Measurements from ENCODE around the gene PAGR1.

PAGR1 gene

GRCh38 chr16:29806641-29807425 lies 9.1 kb upstream of the PAGR1 start:
- H3K27ac Mint-ChIP-seq = peak overlapping the region; percentile 92
- no peaks in the 10 kb centered on the region for H3K9me3 Mint-ChIP-seq
- peaks cover 4% of the 10 kb centered on the region for H3K27me3 Mint-ChIP-seq (ENCODE audit: low read depth)
- H3K4me3 Mint-ChIP-seq = peak overlapping the region; percentile 92
- peaks cover 39% of the 10 kb centered on the region for H3K36me3 Mint-ChIP-seq (ENCODE audit: low read depth)
- H3K4me1 Mint-ChIP-seq (ENCODE audit: low read depth) = peaks cover 49% of the 10 kb centered on the region

- no peaks in the 10 kb centered on the region for H3K9me3 Mint-ChIP-seq
- H3K27ac Mint-ChIP-seq = peak overlapping the region; percentile 92
- H3K36me3 Mint-ChIP-seq (ENCODE audit: low read depth) = peaks cover 36% of the 10 kb centered on the region
- peaks cover 47% of the 10 kb centered on the region for H3K4me1 Mint-ChIP-seq (ENCODE audit: low read depth)
- peaks cover 6% of the 10 kb centered on the region for H3K27me3 Mint-ChIP-seq (ENCODE audit: low read depth)
- peak overlapping the region; percentile 92 for H3K4me3 Mint-ChIP-seq
These were observed 8.3 kb upstream of the PAGR1 start for GRCh38 chr16:29807426-29808218.

DNA sequence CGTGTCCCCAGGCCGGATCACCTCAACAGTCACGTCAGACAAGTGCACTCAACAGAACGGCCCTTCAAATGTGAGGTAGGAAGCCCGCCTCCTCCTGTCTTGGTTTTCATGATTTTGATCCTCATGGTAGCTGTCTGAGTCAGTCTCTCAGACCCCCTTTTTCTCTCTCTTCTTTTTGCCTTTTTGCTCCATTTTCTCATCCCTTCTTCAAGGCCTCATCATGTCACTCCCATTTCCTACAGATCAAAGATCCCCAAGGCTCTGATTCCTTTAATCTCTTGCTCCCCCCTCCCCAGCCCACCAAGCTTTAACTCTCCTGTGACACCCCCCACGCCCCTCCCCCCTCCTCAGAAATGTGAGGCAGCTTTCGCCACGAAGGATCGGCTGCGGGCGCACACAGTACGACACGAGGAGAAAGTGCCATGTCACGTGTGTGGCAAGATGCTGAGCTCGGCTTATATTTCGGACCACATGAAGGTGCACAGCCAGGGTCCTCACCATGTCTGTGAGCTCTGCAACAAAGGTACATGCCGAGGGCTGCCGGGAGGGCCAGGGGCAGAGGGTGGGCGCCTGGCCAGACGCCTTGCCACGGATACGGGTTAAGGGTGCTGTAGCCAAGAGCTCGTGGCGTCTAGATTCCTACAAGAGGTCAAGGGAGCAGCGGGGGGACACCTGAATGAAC lies 7.6 kb upstream of the PAGR1 start:
- H3K27me3 Mint-ChIP-seq (ENCODE audit: low read depth) = peaks cover 11% of the 10 kb centered on the region
- H3K4me3 Mint-ChIP-seq = peak overlapping the region; percentile 92
- no peaks in the 10 kb centered on the region for H3K9me3 Mint-ChIP-seq
- peaks cover 31% of the 10 kb centered on the region for H3K36me3 Mint-ChIP-seq (ENCODE audit: low read depth)
- peak overlapping the region; percentile 92 for H3K27ac Mint-ChIP-seq
- peaks cover 50% of the 10 kb centered on the region for H3K4me1 Mint-ChIP-seq (ENCODE audit: low read depth)

DNA sequence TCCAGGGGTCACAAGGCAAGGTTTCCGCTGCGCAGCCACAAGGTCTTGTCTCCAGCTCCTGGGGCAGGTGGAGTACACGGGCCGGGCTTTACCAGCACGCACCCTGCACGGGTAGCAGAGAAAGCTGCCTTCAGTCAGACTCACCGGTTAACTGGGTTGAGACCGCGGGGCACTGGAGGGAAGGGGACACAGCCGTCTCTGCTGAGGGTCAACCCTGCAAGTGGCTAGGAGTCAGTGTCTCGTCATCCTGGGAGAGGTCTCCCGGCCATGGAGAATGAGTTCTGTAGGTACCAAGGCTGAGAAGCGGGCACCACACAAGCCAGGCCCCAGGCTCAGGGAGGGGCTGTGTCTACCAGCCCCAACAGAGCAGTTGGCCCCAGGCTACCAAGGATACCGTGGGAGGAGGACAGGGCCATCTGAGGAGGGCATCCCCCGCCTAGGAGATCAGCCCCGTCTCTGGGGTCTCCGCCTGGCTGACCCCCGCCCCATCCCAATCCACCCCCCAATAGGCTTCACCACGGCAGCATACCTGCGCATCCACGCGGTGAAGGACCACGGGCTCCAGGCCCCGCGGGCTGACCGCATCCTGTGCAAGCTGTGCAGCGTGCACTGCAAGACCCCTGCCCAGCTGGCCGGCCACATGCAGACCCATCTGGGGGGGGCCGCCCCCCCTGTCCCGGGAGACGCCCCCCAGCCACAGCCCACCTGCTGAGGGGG lies 6.8 kb upstream of the PAGR1 start:
- peak overlapping the region; percentile 92 for H3K4me3 Mint-ChIP-seq
- peaks cover 25% of the 10 kb centered on the region for H3K36me3 Mint-ChIP-seq (ENCODE audit: low read depth)
- peaks cover 11% of the 10 kb centered on the region for H3K27me3 Mint-ChIP-seq (ENCODE audit: low read depth)
- H3K27ac Mint-ChIP-seq = no peak overlapping the region
- no peaks in the 10 kb centered on the region for H3K9me3 Mint-ChIP-seq
- H3K4me1 Mint-ChIP-seq (ENCODE audit: low read depth) = peaks cover 42% of the 10 kb centered on the region

DNA sequence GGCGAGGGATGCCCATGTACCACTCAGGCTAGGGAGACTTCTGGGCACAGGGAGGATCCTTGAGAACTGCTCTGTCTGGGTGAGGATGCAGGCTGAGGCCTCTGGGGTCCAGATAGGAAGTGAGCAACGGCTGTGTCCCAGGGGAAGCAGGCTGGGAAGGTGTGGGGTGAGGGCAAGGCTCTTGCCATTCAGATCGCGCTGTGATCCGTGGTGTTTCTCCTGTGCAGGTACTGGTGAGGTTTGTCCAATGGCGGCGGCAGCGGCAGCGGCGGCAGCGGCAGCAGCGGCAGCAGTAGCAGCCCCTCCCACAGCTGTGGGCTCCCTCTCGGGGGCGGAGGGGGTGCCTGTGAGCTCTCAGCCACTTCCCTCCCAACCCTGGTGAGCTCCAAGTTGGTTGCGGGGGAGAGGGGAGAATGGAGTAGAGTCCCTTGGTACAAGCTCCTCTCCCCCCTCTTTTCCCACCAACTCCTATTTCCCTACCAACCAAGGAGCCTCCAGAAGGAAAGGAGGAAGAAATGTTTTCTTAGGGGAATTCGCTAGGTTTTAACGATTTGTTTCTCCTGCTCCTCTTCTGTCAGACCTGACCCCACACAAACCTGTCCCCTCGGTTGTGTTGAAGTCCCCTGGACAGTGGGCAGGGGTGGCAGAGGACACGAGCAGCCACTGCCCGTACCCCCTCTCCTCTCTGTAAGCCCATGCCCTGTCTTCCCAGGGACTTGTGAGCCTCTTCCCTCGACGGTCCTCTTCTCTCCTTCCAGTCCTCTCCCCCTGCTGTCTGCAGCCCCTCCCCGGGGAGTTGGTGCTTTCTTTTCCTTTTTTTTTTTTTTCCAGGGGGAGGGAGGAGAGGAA lies 5.9 kb upstream of the PAGR1 start:
- H3K27me3 Mint-ChIP-seq (ENCODE audit: low read depth) = peaks cover 11% of the 10 kb centered on the region
- peak overlapping the region; percentile 85 for H3K27ac Mint-ChIP-seq
- no peaks in the 10 kb centered on the region for H3K9me3 Mint-ChIP-seq
- peak overlapping the region; percentile 91 for H3K4me3 Mint-ChIP-seq
- H3K4me1 Mint-ChIP-seq (ENCODE audit: low read depth) = peaks cover 43% of the 10 kb centered on the region
- H3K36me3 Mint-ChIP-seq (ENCODE audit: low read depth) = peaks cover 21% of the 10 kb centered on the region

- H3K27ac Mint-ChIP-seq = peak overlapping the region; percentile 85
- peaks cover 11% of the 10 kb centered on the region for H3K27me3 Mint-ChIP-seq (ENCODE audit: low read depth)
- peak overlapping the region; percentile 91 for H3K4me3 Mint-ChIP-seq
- peaks cover 18% of the 10 kb centered on the region for H3K36me3 Mint-ChIP-seq (ENCODE audit: low read depth)
- no peaks in the 10 kb centered on the region for H3K9me3 Mint-ChIP-seq
- peaks cover 45% of the 10 kb centered on the region for H3K4me1 Mint-ChIP-seq (ENCODE audit: low read depth)
These were observed 5.2 kb upstream of the PAGR1 start for GRCh38 chr16:29810699-29811169.

GRCh38 chr16:29811170-29811895 lies 4.6 kb upstream of the PAGR1 start:
- Mint-ChIP-seq H3K4me1 (ENCODE audit: low read depth) (peaks cover 46% of the 10 kb centered on the region), H3K27ac (peak overlapping the region; percentile 85)

DNA sequence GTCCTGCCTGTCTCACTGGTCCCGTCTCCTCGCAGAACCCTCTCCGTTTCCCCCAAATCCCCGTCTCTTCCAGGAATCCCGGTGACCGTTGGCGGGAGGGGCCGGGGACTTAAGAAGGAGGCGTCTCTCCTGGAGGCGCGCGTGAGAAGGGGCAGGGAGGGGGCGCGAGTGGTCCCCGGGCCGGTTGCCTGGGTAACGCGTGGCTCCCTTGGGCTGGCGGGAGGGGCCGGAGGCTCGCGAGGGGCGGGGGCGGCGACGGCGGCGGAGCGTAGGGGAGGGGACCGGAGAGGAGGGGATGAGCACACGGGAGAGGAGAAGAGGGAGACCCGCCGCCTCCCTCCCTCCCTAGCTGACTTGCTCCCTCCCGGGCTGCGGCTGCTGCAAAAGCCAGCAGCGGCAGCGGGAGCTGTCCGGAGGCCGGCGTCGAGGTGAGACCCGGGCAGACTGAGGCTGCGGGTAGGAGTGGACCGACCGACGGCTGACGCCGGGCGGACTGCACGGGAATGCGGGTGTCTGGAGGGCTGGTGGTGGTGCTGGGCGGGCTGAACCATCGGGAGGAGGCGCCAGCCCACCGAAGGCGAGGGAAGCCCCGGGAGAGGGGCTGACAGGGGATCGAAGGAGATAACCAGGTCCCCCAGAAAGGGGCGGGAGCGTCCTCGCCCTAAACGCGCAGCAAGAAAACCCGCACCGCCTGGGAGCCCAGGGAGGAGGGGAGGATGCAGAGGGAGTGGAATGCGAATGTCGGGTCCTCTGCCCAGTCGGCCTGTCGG lies 3.9 kb upstream of the PAGR1 start, which contains the start of gene PRRT2:
Gene PRRT2, plus strand, starts transcription at position 298 of the 770 bp plus-strand sequence. CDS start 862 bp downstream, outside the sequence.
- Mint-ChIP-seq H3K27ac (peak within 1 kb of the TSS; percentile 85), H3K4me1 (ENCODE audit: low read depth) (peaks cover 50% of the 10 kb centered on the region), H3K9me3 (no peaks in the 10 kb centered on the region), H3K36me3 (ENCODE audit: low read depth) (peaks cover 24% of the 10 kb centered on the region), H3K4me3 (peak within 1 kb of the TSS; percentile 91), H3K27me3 (ENCODE audit: low read depth) (peaks cover 11% of the 10 kb centered on the region)

More at GRCh38 chr16:29811170-29811895, 4.6 kb upstream of the PAGR1 start:
- peaks cover 20% of the 10 kb centered on the region for H3K36me3 Mint-ChIP-seq (ENCODE audit: low read depth)
- H3K27me3 Mint-ChIP-seq (ENCODE audit: low read depth) = peaks cover 11% of the 10 kb centered on the region
- no peaks in the 10 kb centered on the region for H3K9me3 Mint-ChIP-seq
- H3K4me3 Mint-ChIP-seq = peak overlapping the region; percentile 91

DNA sequence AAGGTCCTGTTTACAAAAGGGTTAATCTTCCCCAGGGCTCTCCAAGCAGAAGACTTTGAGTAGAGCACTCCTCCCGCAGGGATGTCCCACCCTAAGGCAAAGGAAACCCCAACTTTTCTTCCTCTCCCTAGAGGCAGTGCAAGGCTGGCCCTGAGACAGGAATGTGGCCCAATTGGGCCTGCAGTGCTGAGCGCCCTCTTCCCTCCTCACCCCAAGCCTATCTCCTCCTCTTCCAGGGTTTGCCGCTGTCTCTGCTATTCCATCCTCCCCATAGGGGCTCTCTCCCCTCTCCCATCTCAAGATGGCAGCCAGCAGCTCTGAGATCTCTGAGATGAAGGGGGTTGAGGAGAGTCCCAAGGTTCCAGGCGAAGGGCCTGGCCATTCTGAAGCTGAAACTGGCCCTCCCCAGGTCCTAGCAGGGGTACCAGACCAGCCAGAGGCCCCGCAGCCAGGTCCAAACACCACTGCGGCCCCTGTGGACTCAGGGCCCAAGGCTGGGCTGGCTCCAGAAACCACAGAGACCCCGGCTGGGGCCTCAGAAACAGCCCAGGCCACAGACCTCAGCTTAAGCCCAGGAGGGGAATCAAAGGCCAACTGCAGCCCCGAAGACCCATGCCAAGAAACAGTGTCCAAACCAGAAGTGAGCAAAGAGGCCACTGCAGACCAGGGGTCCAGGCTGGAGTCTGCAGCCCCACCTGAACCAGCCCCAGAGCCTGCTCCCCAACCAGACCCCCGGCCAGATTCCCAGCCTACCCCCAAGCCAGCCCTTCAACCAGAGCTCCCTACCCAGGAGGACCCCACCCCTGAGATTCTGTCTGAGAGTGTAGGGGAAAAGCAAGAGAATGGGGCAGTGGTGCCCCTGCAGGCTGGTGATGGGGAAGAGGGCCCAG lies 3.0 kb upstream of the PAGR1 start:
- Mint-ChIP-seq H3K36me3 (ENCODE audit: low read depth) (peaks cover 25% of the 10 kb centered on the region), H3K27ac (no peak overlapping the region), H3K4me3 (peak overlapping the region; percentile 91), H3K4me1 (ENCODE audit: low read depth) (peaks cover 50% of the 10 kb centered on the region), H3K27me3 (ENCODE audit: low read depth) (peaks cover 11% of the 10 kb centered on the region), H3K9me3 (no peaks in the 10 kb centered on the region)

GRCh38 chr16:29813644-29814562 lies 2.0 kb upstream of the PAGR1 start:
- Mint-ChIP-seq H3K27me3 (ENCODE audit: low read depth) (peaks cover 11% of the 10 kb centered on the region), H3K4me1 (ENCODE audit: low read depth) (peaks cover 50% of the 10 kb centered on the region), H3K4me3 (peak overlapping the region; percentile 36), H3K9me3 (no peaks in the 10 kb centered on the region), H3K27ac (peak overlapping the region; percentile 45), H3K36me3 (ENCODE audit: low read depth) (peaks cover 23% of the 10 kb centered on the region)

DNA sequence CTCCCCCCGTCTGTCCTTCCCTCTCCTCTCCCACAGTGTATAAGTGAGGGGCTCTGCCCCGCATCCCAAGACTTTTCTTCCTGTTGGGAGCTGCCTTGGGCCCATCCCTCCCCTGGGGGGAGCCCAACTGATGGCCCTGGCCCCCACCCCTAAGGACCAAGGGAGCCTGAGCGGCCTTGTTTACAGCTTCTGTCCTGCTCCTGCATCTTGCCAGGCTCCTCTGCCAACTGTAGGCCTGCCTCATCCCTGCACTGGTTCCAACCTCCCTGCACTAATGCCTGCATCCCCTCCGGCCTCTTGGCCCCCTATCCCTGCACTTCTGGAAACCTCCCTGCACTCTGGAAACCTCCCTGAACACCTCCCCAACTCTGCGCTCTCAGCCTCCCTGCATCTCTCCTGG lies 1.4 kb upstream of the PAGR1 start:
- Mint-ChIP-seq H3K36me3 (ENCODE audit: low read depth) (peaks cover 26% of the 10 kb centered on the region), H3K4me1 (ENCODE audit: low read depth) (peaks cover 53% of the 10 kb centered on the region), H3K9me3 (no peaks in the 10 kb centered on the region), H3K27ac (peak overlapping the region; percentile 95), H3K27me3 (ENCODE audit: low read depth) (peaks cover 11% of the 10 kb centered on the region), H3K4me3 (peak overlapping the region; percentile 90)

Measured in T-helper 1 cell treated with Interleukin-12 subunit alpha and Interleukin-12 subunit beta and Interleukin-4 antibody, amounts not matched to agents 30 μg/mL and 1 μg/mL, for 36 hours (primary cell).